ENCODE results near the gene COL17A1. TPM values are rescaled to one million over a fixed set of nuclear protein-coding genes. Genes with fewer than 3 reads are reported as not detected.
A peak's percentile ranks its signal among the peaks of the same experiment; 100 is the strongest.

The COL17A1 gene
- total RNA-seq, 1 experiment from 2014 or later = not detected

GRCh38 chr10:104065748-104066147 is 19.9 kb downstream of the COL17A1 start:
- in situ Hi-C loops (cut with HindIII; ENCODE audit: low pct_unique_long_range_greater_than_20kb, low sequenced_read_pairs) = no loop called here

GRCh38 chr10:104061196-104061595 is 24.5 kb downstream of the COL17A1 start:
- DNase-seq (ENCODE audit: low read depth) = no peak
- in situ Hi-C loops (cut with HindIII; ENCODE audit: low pct_unique_long_range_greater_than_20kb, low sequenced_read_pairs) = no loop called here

More at GRCh38 chr10:104065748-104066147, 19.9 kb downstream of the COL17A1 start:
- DNase-seq (ENCODE audit: low read depth) = no peak

GRCh38 chr10:104059364-104059763 is 26.3 kb downstream of the COL17A1 start:
- in situ Hi-C loops (cut with HindIII; ENCODE audit: low pct_unique_long_range_greater_than_20kb, low sequenced_read_pairs) = no loop called here
- DNase-seq (ENCODE audit: low read depth) = no peak

- DNase-seq (ENCODE audit: low read depth) = no peak
- in situ Hi-C loops (cut with HindIII; ENCODE audit: low pct_unique_long_range_greater_than_20kb, low sequenced_read_pairs) = no loop called here
Measured at GRCh38 chr10:104057717-104058116, 28.0 kb downstream of the COL17A1 start.

GRCh38 chr10:104056619-104057273 is 28.9 kb downstream of the COL17A1 start:
- in situ Hi-C loops (cut with HindIII; ENCODE audit: low pct_unique_long_range_greater_than_20kb, low sequenced_read_pairs) = no loop called here
- no peak for DNase-seq (ENCODE audit: low read depth)

- in situ Hi-C loops (cut with HindIII; ENCODE audit: low pct_unique_long_range_greater_than_20kb, low sequenced_read_pairs) = no loop called here
- DNase-seq (ENCODE audit: low read depth) = no peak
Measured at GRCh38 chr10:104054430-104054829, 31.2 kb downstream of the COL17A1 start.

- in situ Hi-C loops (cut with HindIII; ENCODE audit: low pct_unique_long_range_greater_than_20kb, low sequenced_read_pairs) = no loop called here
- DNase-seq (ENCODE audit: low read depth) = no peak
Measured at GRCh38 chr10:104053201-104053600, 32.5 kb downstream of the COL17A1 start.

- DNase-seq (ENCODE audit: low read depth) = no peak
Measured at GRCh38 chr10:104052431-104052830, 33.2 kb downstream of the COL17A1 start.

GRCh38 chr10:104049504-104050250 is 36.0 kb downstream of the COL17A1 start:
- in situ Hi-C loops (cut with HindIII; ENCODE audit: low pct_unique_long_range_greater_than_20kb, low sequenced_read_pairs) = no loop called here
- no peak for DNase-seq (ENCODE audit: low read depth)

More at GRCh38 chr10:104052431-104052830, 33.2 kb downstream of the COL17A1 start:
- in situ Hi-C loops (cut with HindIII; ENCODE audit: low pct_unique_long_range_greater_than_20kb, low sequenced_read_pairs) = no loop called here

GRCh38 chr10:104046651-104047050 is 39.0 kb downstream of the COL17A1 start:
- no peak for DNase-seq (ENCODE audit: low read depth)
- in situ Hi-C loops (cut with HindIII; ENCODE audit: low pct_unique_long_range_greater_than_20kb, low sequenced_read_pairs) = no loop called here

GRCh38 chr10:104045151-104046089 is 40.3 kb downstream of the COL17A1 start:
- in situ Hi-C loops (cut with HindIII; ENCODE audit: low pct_unique_long_range_greater_than_20kb, low sequenced_read_pairs) = no loop called here
- peak; percentile 48 for DNase-seq (ENCODE audit: low read depth)

- DNase-seq (ENCODE audit: low read depth) = no peak
- in situ Hi-C loops (cut with HindIII; ENCODE audit: low pct_unique_long_range_greater_than_20kb, low sequenced_read_pairs) = no loop called here
Measured at GRCh38 chr10:104043854-104044253, 41.8 kb downstream of the COL17A1 start.

- in situ Hi-C loops (cut with HindIII; ENCODE audit: low pct_unique_long_range_greater_than_20kb, low sequenced_read_pairs) = no loop called here
- no peak for DNase-seq (ENCODE audit: low read depth)
Measured at GRCh38 chr10:104043185-104043830, 42.4 kb downstream of the COL17A1 start.

GRCh38 chr10:104041891-104042535 is 43.7 kb downstream of the COL17A1 start:
- in situ Hi-C loops (cut with HindIII; ENCODE audit: low pct_unique_long_range_greater_than_20kb, low sequenced_read_pairs) = no loop called here

GRCh38 chr10:104040862-104041789 is 44.6 kb downstream of the COL17A1 start:
- DNase-seq (ENCODE audit: low read depth) = no peak
- in situ Hi-C loops (cut with HindIII; ENCODE audit: low pct_unique_long_range_greater_than_20kb, low sequenced_read_pairs) = no loop called here

More at GRCh38 chr10:104041891-104042535, 43.7 kb downstream of the COL17A1 start:
- DNase-seq (ENCODE audit: low read depth) = no peak

GRCh38 chr10:104040382-104040781 is 45.3 kb downstream of the COL17A1 start:
- no peak for DNase-seq (ENCODE audit: low read depth)
- in situ Hi-C loops (cut with HindIII; ENCODE audit: low pct_unique_long_range_greater_than_20kb, low sequenced_read_pairs) = no loop called here
